ENCODE results near the gene NFIB. TPM values are rescaled to one million over a fixed set of nuclear protein-coding genes. Genes with fewer than 3 reads are reported as not detected.

NFIB gene
- total RNA-seq, 1 donor from 2014 or later: not detected

DNA sequence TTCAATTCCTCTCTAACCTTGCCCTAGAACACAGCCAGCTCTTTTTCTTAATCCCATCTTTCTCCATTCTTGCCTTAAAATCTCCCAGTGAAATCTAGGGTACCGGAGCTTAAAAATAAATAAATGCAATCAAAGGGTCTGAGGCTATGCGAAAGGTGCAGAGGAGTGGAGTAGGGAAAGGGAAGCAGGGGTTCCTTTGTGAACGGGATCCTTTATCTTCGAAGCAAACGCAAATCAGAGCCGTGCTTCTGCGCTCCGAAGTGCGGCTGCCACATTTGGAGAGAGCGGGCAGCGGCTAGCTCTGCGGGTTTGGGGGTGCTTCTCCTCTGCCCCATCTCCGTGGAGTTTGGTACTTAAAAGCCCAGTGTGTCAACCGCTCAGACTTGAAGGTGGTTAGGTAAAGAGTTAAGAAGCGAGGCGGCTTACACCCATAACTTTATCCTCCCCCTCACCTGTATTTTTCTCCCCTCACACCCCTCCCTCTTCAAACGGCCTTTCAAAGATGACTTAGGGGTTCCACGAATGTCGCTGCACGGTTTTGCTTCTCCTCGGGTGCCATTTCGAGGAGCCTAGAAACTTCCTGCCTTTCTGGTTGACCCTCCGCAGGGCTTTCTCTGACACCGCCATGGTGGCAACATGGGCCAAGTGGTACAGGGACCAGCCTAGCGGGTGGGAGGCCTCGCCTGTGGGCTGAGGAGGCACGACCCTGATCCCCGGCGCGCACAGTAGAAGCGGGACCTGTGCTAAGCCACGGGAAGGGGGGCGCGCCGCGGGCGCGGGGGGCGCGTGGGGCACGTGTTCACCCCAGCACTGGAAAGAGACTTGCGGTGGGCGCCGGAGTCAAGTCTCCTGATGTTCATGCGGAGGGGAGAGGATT is 31.7 kb upstream of the NFIB start:
- intact Hi-C loops (cut with micrococcal nuclease): no loop called here

DNA sequence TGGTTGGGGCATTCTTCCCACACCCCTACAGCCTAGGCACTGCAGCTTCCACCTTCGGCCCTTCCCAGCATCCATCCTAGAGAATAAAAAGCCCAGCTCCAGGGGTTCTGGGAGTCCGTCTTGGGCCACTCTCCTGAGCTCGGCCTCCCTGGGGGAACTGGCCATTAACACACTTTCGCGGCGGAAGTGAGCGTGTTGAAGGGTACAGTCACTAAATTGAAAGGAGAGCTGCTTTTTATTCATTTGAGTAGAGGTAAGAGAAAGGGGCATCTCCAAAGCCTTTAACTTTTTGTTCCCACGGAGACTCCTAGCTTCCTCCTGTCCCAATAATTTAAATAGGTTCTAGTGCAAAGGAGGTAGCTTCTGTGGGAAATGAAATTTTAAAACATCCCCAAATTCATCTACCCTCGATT is 31.0 kb upstream of the NFIB start:
- intact Hi-C loops (cut with micrococcal nuclease): no loop called here

DNA sequence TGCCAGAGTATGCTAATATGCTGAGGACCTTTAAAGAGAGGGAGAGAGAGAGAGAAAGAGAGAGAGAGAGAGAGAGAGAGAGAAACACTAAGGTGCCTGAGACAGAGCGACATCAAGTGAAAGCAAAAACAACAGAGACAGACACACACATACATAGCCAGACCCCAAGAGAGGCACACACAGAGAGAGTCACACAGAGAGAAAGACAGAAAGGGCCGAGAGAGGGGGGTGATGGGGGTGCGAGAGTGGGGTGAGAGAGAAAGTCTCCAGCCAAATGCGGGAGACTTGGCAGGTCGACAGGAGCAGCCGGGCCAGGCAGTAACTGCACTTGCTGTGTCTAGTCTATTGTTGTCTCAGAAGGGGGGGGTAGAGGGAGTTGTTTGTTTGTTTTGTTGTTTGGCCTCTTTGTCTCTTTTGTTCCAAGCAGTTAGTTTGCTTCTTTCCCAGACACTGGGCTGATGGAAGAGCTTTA is 30.1 kb upstream of the NFIB start:
- intact Hi-C loops (cut with micrococcal nuclease): no loop called here

DNA sequence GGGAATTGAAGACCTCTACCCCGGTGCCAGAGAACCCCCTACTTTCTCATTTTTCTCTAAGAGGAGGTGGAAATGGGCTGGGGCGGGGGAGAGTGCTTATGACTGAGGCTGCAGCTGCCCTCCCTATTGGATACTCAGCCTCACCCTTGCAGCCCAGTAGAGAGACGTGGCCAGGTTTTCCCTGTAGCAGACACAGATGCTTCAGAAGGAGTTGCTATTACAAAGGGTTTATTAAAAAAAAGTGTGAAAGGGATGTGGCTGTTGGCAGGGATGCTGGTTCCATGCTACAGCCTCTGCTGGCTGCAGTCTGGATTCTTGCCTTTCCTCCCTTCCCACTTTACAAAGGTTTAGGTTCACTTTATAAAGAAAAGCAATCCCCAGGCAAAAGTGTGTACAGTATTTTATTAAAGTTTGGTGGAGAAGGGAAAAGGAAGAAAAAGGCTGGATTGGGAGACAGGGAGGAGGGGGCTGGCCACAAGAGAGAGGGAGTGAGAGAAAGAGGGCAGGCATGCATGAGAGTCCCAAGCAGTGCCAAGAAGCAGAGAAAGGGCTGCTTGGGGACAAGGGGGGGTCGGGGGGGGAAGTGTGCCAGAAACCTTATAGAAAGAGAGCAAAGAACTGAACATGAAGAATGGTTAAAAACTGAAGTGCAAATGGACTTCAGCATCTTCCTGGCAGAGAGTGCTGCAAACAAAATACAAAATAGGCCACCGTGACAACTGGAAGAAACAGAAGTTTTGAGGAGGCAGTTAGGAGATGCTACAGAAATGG is 29.5 kb upstream of the NFIB start:
- intact Hi-C loops (cut with micrococcal nuclease): no loop called here

DNA sequence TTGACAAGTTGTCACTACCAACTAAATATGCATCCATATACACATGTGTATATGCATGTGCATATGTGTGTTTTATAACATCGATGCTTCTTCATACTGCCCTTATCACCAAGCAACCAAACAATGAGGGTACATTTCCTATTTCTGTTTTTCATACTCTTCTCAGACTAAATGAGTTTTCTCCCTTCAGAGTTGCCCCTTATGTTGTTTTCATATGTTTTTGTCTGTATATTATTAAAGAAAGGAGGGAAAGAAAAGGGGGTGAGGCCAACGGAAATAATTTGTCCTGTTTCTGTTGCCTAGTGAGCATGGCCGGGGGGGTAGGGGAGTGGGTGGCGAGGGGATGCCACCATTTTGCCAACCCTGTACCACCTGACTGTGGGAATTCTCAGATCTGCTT is 28.8 kb upstream of the NFIB start:
- intact Hi-C loops (cut with micrococcal nuclease): no loop called here

DNA sequence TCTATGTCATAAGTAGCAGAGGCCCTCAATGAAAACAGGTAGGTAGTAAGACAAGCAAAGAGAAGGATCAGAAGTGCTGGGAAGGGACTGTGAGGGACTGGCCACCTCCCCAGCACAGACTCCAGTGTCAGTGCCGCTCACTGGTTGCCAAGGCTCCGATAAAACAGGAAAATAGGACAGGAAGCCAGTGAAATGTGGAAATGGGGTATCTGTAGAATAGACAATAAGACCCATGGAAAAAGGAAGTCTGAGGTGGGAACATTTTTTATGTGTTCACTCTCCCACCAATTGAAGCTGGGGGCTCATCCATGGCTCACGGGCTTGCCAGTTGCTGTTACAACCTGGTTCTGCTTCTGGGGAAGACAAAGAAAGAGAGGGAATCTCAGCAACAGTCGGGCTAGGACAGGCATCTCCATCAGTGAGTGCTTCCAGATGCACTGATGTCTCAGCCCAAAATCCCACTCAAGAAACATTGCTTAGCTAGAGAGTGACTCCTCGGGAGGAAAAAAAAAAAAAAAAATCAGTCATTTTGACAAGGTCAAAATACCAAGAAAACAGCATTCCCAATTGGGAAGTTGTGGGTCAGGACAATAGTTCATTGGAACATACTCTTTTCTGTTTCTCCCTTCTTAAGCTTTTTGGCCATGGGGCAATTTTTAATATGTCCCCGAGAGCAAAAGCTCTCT is 27.6 kb upstream of the NFIB start:
- intact Hi-C loops (cut with micrococcal nuclease): no loop called here

DNA sequence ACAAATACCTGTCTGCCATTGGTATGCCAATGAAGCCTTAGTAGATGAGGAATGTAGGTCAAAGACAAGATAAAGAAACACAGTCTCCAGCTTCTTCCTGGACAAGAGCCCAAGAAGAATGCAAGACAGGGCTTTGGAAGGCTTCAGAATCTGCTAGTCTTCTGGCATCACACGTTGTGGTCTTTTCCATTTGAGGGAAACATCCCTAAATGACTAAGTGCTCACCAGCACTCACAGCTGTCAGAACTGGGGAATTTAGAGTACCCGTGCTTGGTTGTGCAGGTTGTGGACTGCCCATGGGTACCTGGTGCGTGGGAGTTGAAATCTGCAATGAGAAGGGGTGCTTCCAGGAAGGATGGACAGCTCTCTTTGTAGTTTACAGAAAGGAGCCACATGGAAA is 27.1 kb upstream of the NFIB start:
- intact Hi-C loops (cut with micrococcal nuclease): no loop called here

DNA sequence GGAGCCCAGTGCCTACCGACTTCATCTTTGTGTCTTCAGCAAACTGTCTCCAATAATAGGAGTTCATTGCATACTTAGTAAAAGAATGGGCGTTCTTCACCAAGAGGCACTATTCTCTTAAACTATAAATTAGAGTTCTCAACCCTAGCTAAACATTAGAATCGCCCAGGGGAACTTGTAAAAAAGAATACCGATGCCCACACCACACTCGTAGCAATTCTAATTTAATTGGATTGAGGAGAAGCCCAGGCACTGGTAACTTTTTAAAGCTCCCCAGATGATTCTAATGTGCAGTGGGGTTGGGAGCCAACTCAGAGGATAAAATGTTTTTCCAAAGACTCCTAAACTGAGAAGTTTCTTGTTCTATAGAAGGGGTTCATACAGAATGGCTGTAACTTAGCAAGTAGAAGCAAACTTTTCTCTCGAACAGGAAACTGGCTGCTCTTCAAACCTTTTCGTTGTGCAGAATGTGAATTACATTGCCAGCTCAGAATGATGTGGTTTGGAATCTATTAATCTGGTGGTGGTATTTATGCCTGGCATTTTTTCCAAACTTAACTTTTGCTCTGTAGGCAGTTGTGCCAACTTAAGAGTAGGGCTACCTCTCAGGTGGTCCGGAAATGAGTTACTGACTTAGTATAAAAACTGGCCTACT is 26.4 kb upstream of the NFIB start:
- intact Hi-C loops (cut with micrococcal nuclease): no loop called here

DNA sequence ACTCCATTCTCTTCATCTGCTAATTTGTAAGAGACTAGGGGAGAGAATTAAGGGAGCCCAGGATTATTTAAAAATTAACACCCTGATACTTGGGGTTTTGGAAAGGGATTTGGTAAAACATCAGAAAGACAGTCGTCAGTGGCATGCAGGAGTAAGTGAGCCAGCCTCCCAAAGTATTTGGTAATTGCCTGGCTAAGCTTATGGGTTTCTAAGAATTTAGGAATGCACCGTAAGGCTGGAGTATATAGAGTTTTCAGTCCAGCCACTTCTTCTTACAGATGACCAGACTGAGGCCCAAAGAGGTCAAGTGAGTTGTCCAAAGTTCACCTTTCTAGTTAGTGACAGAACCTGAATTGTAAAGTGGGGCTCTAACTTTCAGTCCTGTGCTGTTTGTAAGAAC is 25.8 kb upstream of the NFIB start:
- intact Hi-C loops (cut with micrococcal nuclease): no loop called here

DNA sequence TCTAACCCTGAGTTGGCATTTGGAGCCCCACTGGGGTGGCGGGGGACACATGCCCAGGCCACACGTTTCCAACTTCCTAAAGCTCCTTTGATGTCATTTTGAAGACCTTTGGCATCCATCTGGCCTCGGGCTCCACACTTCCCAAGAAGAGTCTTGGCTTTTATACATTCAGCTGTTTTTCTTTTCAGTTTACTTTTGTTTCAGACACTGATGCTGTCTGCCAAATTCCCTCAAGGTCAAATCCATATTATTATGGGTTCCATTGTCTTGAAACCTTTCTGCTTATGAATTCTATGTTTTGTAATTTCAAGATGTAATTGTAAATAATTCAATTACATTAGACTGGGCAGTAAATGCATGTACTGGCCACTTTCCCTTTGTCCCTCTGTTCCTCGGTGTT is 23.7 kb upstream of the NFIB start:
- intact Hi-C loops (cut with micrococcal nuclease): no loop called here

DNA sequence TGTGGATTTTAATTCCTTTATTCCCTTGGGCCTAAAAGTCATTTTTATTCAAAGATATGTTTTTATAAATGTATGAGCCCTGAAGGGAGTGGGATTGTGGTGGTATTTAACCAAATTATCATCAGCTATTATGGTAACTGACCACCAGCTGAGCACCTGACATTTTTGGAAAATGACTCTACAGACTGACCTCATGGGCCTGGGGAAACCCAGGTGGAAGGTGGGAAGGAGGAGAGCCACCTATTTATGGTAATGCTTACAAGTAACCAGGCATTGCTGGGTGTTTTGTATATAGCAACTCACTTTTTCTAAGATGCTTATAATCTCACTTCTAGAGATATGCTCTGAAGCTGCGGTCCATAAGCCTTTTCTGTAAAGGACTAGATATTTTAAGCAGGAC is 22.3 kb upstream of the NFIB start:
- intact Hi-C loops (cut with micrococcal nuclease): no loop called here

DNA sequence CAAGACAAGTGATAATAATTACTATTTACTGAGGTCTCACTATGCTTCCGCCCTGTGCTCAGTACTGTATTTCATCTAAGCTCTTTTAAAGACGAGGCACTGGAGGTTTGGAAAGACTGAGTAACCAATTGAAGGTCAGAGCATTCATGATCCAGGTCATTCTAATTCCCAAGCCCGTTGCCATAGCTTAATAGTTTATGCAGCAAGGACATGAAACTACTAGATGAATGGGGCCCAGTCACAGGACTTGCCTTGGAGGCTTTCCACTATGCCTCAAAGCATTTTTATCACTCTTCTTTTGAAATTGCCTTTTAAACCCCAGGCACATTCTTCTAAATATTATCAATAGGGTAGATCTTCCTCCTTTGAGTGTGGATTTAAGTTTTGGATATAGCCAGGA is 17.2 kb upstream of the NFIB start:
- intact Hi-C loops (cut with micrococcal nuclease): no loop called here

DNA sequence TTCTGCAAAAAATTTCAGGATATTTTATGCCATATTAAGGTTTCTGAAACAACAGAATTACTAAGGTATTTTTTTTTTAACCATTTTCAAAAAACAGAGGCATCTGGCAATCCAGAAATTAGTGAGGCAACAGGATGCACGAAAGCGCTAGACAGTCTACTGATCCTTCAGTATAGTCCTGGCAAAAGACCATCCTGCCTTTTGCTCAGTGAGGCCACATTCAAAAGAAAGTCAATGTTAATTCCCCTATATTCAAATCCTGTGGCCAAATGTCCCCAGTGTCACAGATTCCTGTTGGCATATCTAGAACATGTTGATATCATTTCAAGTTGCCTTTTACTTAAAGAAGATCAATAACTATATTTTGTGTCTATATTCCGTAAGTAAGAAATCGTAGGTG is 13.1 kb upstream of the NFIB start:
- intact Hi-C loops (cut with micrococcal nuclease): no loop called here

DNA sequence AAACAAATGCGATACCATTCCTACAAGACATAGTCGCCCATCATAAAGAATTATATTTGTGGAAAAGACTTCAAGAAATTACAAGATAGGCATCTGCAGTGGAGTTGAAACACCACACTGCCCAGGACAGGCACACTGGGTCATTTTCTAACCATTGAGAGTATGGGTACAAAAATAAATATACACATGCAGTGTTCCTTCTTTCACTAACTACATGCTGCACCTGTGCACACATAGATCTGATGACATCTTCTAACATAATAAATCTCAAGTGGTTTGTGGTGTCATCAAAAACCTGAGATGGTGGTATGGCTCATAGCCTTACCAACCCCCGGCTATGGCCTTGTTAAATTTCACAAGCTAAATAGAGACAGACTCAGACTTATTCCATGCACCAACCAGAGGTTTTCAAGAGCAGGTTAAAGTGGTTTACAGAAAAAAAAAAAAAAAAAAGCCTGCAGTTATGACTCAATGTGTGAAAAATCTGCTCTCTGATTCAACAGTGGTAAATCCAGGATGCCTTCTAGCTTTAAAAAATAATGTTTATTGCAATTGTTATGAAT is 12.4 kb upstream of the NFIB start:
- intact Hi-C loops (cut with micrococcal nuclease): no loop called here

DNA sequence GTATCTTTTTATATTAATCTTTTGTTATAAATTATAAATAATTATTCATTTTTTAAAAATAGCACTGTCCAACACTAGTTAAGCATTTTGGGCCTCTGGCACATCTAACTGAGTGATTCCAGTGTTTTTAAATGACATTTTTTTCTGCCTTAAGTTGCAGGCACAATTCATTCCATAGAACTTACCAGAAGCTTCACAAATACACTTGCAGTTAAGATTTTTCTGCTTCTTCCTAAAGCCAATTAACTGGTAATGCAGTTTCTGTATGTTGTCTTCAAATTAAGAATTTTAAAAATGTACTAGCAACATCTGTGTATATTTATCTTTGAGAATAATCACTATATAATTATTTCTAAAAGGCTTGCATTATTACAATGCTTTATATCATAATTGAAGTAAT is 11.2 kb upstream of the NFIB start:
- intact Hi-C loops (cut with micrococcal nuclease): no loop called here

DNA sequence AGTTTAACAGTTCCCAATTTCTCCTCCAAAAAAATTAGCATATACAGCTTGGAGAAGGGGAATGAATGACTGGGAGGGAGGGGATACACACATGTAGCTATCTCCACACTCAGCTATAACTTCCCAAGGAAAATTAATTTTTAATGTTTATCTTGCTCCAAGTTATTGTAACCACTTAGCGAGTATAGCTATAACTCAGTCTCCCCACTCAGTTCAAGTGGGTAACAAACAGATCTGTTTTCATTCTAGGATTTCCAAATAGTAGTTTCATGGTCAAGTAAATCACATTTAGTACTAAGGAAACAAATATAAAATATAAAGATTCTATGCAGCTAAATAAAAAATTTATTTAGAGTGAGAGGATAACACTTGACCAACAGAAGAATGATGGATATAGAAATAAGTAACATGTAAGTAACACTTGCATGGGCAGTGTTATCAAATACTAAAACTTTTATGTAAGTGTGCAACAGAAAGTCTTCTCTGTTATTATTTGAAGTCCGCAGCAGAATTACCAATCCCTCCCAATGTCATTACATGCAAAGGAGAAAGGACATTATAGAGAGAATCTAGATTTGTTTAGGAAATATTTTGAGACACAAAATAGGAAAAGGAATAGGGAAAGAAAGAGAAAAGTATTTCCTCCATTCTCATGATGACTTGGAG is 10.2 kb upstream of the NFIB start:
- intact Hi-C loops (cut with micrococcal nuclease): loop anchor here (2.0 to 5.0 kb wide), 3 partner anchors 25 to 1188 kb away; partner anchors contain the start of genes PSIP1 and ZDHHC21

DNA sequence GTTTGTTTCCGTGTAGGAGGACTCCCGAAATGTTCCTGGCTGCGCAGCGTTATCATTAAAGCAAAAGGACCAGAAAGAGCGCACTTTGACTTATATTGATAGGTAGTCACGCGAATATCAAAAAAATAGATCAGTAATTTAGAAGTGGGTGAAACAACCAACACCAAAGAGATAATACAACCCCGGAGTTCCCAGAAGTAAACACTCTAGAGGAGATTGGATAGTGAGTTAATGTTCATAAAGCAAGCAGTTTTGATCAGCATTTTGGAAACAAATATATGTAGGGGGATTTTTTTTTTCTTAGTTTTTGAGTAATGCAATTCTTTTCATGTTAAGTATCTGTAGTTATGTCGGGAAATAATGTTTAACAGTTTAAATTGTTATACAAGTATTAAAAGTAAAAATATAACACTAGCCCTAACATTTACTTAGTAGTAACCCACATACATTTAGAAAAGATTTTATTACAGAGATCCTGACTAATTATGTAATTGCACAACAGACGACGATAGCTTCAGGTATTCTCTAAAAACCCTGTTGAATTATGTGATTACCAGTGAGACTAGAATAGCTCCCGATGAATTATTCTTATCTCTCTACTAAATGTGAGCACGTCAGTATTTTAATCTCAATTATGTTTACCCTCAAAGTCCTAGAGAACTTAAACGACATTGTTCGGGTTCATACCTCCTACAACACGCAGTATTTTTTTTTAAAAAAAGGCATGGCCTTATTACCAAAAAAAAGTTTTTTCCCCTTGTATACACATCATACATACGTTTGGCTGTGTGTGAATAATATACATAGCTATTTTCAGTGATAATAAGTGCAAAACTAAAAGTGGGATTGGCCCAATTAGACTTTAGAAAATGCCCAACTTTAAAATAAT is 9.4 kb upstream of the NFIB start:
- intact Hi-C loops (cut with micrococcal nuclease): loop anchor here (2.0 to 5.0 kb wide), 3 partner anchors 25 to 1189 kb away; partner anchors contain the start of genes PSIP1 and ZDHHC21

DNA sequence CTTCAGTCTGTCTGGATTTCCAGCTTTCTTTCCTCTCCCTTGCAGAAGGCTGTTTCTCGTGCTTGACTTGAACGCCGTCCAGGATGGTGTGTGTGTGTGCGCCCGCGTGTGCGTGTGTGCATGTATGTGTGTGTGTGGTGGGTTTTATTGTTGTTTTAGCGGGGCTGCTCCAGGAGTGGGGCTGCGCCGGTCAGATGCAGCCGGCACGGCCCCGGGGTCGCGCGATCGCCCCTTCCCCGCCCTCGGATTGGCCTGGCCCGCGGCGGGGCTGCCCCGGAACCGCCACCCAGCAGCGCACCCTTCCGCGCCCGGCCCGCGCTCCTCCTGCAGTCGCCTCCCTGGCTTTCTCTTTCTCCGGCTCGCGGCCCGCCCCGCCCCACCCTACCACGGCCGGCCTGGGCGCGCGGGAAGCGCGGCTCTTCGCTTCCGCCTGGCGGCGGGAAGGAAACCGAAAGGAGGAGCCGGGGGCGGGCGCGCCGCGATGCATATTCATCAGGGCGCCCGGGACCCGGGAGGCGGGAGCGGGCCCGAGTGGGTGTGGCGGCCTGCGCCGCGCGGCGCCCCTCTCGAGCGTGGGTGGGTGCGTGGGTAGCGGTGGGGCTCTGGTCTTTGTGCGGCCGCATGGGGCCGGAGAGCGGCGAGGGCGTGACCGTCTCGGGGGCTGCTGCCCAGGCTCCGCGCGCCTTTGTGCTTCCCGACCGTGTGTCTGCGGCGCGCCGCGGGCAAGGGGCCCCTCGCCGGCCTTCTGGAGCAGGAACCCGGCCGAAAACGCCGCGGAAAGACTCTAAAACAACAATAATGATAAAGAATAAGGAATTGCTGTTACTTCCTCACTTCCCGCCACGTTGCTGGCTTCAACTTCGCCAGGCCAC is 8.5 kb upstream of the NFIB start:
- intact Hi-C loops (cut with micrococcal nuclease): loop anchor here (1.0 to 5.0 kb wide), 4 partner anchors 8 to 1190 kb away; partner anchors contain the start of genes NFIB, PSIP1 and ZDHHC21
